ENCODE data around the gene DHCR24.

DHCR24 gene

GRCh38 chr1:54861070-54861761 lies 25.8 kb downstream of the DHCR24 start:
- no peak for DNase-seq

GRCh38 chr1:54859700-54860391 lies 27.1 kb downstream of the DHCR24 start:
- DNase-seq: no peak

- no peak for DNase-seq
These were observed 29.0 kb downstream of the DHCR24 start for GRCh38 chr1:54857746-54858561.

- no peak for DNase-seq
These were observed 29.9 kb downstream of the DHCR24 start for GRCh38 chr1:54857141-54857540.

- no peak for DNase-seq
These were observed 32.5 kb downstream of the DHCR24 start for GRCh38 chr1:54854381-54855020.

GRCh38 chr1:54853793-54854370 lies 33.1 kb downstream of the DHCR24 start:
- no peak for DNase-seq

GRCh38 chr1:54853096-54853792 lies 33.8 kb downstream of the DHCR24 start:
- DNase-seq: no peak

- no peak for DNase-seq
These were observed 35.0 kb downstream of the DHCR24 start for GRCh38 chr1:54851936-54852524.

GRCh38 chr1:54851406-54851805 lies 35.6 kb downstream of the DHCR24 start:
- no peak for DNase-seq

GRCh38 chr1:54850737-54851136 lies 36.3 kb downstream of the DHCR24 start:
- DNase-seq: no peak

GRCh38 chr1:54850069-54850730 lies 36.8 kb downstream of the DHCR24 start:
- DNase-seq: no peak

- no peak for DNase-seq
These were observed 37.6 kb downstream of the DHCR24 start for GRCh38 chr1:54849219-54850068.

GRCh38 chr1:54848134-54848948 lies 38.7 kb downstream of the DHCR24 start:
- no peak for DNase-seq

- DNase-seq: no peak
These were observed 40.2 kb downstream of the DHCR24 start for GRCh38 chr1:54846716-54847284.

- DNase-seq: no peak
These were observed 40.7 kb downstream of the DHCR24 start for GRCh38 chr1:54846301-54846700.

GRCh38 chr1:54845772-54846171 lies 41.2 kb downstream of the DHCR24 start:
- DNase-seq: no peak

- no peak for DNase-seq
These were observed 42.4 kb downstream of the DHCR24 start for GRCh38 chr1:54844564-54844963.

- no peak for DNase-seq
These were observed 43.5 kb downstream of the DHCR24 start for GRCh38 chr1:54843449-54843848.

- no peak for DNase-seq
These were observed 44.0 kb downstream of the DHCR24 start for GRCh38 chr1:54842963-54843362.

All from stimulated activated CD4-positive, alpha-beta T cell treated with anti-CD3 and anti-CD28 coated beads, Interleukin-4, amount 100 ng/mL, for 4 hours (primary cell).